ENCODE data around the gene SRSF10.
"Not testable (repeated sequence)": the region's sequence is repeated elsewhere in the genome, so short reads cannot be mapped to it uniquely, and the experiment has no call there.

The SRSF10 gene

DNA sequence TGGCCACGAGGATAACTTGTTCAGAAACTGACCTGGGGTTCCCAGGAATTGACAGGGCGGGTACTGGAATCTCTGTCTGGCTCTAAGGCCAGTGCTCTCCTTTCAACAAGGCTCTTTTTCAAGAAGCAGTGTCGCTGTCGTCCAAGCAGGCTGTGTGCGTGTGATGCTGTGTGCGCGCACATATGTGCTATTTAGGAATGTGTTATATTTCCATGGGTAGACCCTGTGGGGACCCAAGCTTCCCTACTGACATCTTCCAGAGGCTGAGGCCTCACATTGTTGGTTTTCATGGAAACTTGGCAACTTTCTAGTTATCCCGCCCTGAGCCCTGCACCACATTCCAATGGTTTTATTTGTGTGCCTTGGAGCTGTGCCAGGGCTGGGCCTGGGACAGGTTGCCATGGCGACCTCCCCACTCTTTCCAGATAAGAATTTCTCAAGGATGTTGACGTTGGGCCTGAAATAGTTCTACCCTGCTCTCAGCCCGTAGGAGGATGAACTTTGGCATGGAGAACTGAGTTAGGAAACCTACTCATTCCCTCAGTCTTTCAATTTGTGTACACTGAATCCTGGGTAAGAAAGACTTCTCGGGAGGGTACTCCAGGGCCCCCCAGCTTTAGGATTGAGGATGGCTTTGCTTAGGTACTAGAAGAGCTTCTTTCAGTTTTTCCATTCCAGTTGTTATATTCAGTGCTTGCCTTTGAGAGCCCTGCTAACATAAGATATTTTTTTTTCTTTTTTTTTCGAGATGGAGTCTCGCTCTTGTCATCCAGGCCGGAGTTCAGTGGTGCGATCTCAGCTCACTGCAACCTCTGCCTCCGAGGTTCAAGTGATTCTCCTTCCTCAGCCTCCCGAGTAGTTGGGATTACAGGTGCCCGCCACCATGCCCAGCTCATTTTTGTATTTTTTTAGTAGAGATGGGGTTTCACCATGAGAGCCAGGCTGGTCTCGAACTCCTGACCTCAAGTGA, 38.8 kb upstream of the SRSF10 start:
- Histone ChIP-seq H3K27ac (replicated peaks) (no peak overlapping the region), H3K27me3 (ENCODE audit: insufficient read depth, poor library complexity, severe bottlenecking) (no peaks in the 10 kb centered on the region), H3K4me3 (replicated peaks; ENCODE audit: insufficient read depth, low read length) (no peak overlapping the region)
- no peak for TF ChIP-seq SPI1 (IDR thresholded peaks at IDR 0.05; ENCODE audit: borderline replicate concordance, low read depth)
- DNase-seq (ENCODE audit: low read depth in 1 of 2, low spot score in 1 of 2) = no peak

GRCh38 chr1:24015221-24016210, 35.4 kb upstream of the SRSF10 start:
- Histone ChIP-seq H3K27me3 (ENCODE audit: insufficient read depth, poor library complexity, severe bottlenecking) (no peaks in the 10 kb centered on the region), H3K4me3 (replicated peaks; ENCODE audit: insufficient read depth, low read length) (no peak overlapping the region), H3K27ac (replicated peaks) (no peak overlapping the region)
- no peak for TF ChIP-seq SPI1 (IDR thresholded peaks at IDR 0.05; ENCODE audit: borderline replicate concordance, low read depth)
- TF ChIP-seq REST (IDR thresholded peaks at IDR 0.05; ENCODE audit: insufficient replicate concordance, low read depth) = no peak
- DNase-seq (ENCODE audit: low read depth in 1 of 2, low spot score in 1 of 2) = no peak

- not testable (repeated sequence) for H3K4me3 ChIP-seq (replicated peaks; ENCODE audit: insufficient read depth, low read length); H3K27ac ChIP-seq (replicated peaks); DNase-seq (ENCODE audit: low read depth in 1 of 2, low spot score in 1 of 2); H3K27me3 ChIP-seq (ENCODE audit: insufficient read depth, poor library complexity, severe bottlenecking)
Measured at GRCh38 chr1:24012878-24013277, 32.8 kb upstream of the SRSF10 start.

DNA sequence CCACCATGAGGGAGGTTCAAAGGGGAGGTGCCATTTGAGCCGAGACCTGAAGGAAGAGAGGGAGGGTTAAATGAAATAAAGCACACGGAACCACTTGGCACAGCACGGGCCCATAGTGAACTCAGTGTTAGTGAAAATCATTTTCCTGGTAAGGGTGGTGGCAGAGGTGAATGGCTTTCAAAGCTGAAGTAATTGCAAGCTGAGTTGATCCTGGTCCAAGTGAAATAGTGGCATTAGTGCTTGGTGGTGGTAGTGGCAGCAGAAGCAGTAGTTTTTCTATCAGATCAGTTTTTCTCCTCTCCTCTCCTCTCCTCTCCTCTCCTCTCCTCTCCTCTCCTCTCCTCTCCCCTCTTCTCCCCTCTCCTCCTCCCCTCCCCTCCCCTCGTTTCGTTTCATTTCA, 30.5 kb upstream of the SRSF10 start:
- H3K4me3 ChIP-seq (replicated peaks; ENCODE audit: insufficient read depth, low read length) = no peak overlapping the region
- no peaks in the 10 kb centered on the region for H3K27me3 ChIP-seq (ENCODE audit: insufficient read depth, poor library complexity, severe bottlenecking)
- TF ChIP-seq POLR2AphosphoS5 (IDR thresholded peaks at IDR 0.05; ENCODE audit: low read depth) (no peak), SPI1 (IDR thresholded peaks at IDR 0.05; ENCODE audit: borderline replicate concordance, low read depth) (no peak), CTCF (IDR thresholded peaks at IDR 0.05; ENCODE audit: insufficient read depth, low read length) (no peak), GABPA (IDR thresholded peaks at IDR 0.05; ENCODE audit: low read depth) (no peak), REST (IDR thresholded peaks at IDR 0.05; ENCODE audit: insufficient replicate concordance, low read depth) (no peak)
- no peak for DNase-seq (ENCODE audit: low read depth in 1 of 2, low spot score in 1 of 2)
- no peak overlapping the region for H3K27ac ChIP-seq (replicated peaks)

- TF ChIP-seq GABPA (IDR thresholded peaks at IDR 0.05; ENCODE audit: low read depth) (no peak), POLR2AphosphoS5 (IDR thresholded peaks at IDR 0.05; ENCODE audit: low read depth) (no peak), REST (IDR thresholded peaks at IDR 0.05; ENCODE audit: insufficient replicate concordance, low read depth) (no peak), CTCF (IDR thresholded peaks at IDR 0.05; ENCODE audit: insufficient read depth, low read length) (no peak), SPI1 (IDR thresholded peaks at IDR 0.05; ENCODE audit: borderline replicate concordance, low read depth) (no peak)
- H3K4me3 ChIP-seq (replicated peaks; ENCODE audit: insufficient read depth, low read length) = no peak overlapping the region
- no peak overlapping the region for H3K27ac ChIP-seq (replicated peaks)
- H3K27me3 ChIP-seq (ENCODE audit: insufficient read depth, poor library complexity, severe bottlenecking) = no peaks in the 10 kb centered on the region
- no peak for DNase-seq (ENCODE audit: low read depth in 1 of 2, low spot score in 1 of 2)
Measured at GRCh38 chr1:24009406-24009805, 29.3 kb upstream of the SRSF10 start.
